Measurements from ENCODE around the gene LIN7A.

- no peak for TF ChIP-seq EZH2 (IDR thresholded peaks at IDR 0.05; ENCODE audit: borderline replicate concordance)
- no peak for TF ChIP-seq CTCF (IDR thresholded peaks at IDR 0.05; ENCODE audit: poor library complexity)
Observed at GRCh38 chr12:80966001-80966400, 28.3 kb upstream of the LIN7A start.
